ENCODE measurements around the gene RIMBP3C.

GRCh38 chr22:21567456-21568346 lies 16.4 kb upstream of the RIMBP3C start, which contains the start of gene UBE2L3:
- TF ChIP-seq CTCF (IDR thresholded peaks at IDR 0.05; ENCODE audit: insufficient read depth, low read depth, low read length) (no peak), EZH2 (IDR thresholded peaks at IDR 0.05; ENCODE audit: insufficient read depth, low read length) (no peak)

All from astrocyte (in vitro differentiated cells and primary cell).